ENCODE measurements around the gene COL15A1.

COL15A1 gene

DNA sequence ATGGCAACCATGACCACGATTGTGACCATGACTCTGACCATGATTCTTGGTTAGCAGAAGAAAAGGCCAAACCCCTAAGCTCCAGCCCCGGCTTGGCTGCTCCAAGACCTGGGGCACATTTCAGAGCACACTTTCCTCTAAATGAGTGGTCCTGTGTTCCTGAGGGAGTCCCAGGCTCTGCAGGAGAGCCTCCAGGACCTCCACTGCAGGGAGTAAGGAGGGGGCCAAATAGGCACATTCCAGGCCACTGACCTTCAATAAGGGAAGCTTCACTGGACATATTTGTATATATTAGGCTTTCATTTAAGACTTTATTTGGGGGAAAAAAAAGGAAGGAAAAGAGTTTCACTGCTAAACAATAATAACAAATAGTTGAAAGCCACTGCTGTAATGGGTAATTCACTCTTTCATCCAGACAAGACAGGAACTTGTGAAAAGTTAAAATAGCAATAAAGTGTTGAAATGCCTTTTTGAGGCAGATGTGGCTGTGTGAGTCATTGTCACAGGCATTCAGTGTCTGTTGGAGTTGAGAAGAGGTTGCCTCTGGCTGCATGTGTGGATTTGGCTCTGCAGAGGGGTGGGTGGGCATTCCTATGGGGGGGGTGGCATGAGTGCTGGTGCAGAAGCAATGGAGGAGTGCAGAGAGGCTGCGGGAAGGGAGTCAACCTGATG lies 97.3 kb downstream of the COL15A1 start:
- DNase-seq: no peak

DNA sequence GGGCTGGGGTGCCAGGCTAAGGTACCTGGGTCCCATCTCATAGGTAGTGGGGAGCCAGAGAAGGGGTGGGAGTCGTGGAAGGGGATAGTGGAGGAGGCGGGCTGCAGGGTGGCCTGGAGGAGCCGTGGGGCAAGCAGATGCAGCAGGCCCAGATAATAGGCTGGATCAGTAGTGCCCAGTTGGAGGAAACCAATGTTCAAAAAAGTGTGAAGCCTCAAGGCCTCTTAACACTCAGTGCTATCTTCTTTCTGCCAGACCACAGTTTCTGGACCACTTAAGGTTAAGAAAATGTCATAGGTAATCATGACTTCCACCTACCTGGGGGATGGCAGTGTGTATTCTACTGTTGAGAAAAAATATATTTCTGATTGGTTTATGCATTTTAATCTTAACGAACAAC lies 97.9 kb downstream of the COL15A1 start:
- DNase-seq: no peak

- no peak for DNase-seq
Measured at GRCh38 chr9:99042620-99043019, 98.9 kb downstream of the COL15A1 start.

DNA sequence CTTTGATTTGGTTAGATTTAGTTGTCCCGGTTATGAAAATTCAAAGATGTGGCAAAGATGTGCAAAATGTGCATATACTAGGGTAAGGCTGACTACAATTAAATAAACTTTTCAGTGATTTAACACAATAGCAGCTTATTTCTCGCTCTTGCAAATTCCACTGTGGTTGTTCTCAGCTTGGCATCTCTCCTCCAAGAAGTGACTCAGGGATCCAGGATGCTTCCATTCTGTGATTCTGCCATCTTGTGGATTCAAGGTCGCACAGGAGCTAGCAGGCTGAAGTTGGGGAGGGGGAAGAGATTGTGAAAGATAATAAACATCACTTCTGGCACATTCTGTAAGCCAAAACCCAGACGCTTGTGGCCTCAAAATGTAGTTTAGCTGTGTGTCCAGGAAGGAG lies 101.1 kb downstream of the COL15A1 start:
- DNase-seq: no peak

DNA sequence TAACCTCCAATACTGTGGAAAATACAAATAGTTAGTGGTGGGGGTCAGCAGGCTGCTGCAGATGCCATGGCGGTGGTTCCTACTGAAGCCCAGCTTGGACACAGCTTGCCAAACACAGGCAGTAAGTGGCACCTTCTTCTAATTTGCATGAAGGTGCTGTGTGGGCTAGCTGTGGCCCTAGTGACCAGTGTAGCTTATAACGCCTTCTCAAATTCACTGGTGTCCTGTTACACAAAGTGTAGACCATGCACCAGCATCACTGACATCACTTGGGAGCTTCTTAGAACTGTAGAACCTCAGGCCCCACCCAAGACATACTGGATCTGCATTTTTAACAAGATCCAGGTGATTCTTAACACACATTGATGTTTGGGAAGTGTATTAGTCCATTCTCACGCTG lies 102.4 kb downstream of the COL15A1 start:
- no peak for DNase-seq

- DNase-seq: no peak
Measured at GRCh38 chr9:99046542-99047071, 102.9 kb downstream of the COL15A1 start.

- no peak for DNase-seq
Measured at GRCh38 chr9:99049228-99049627, 105.5 kb downstream of the COL15A1 start.

DNA sequence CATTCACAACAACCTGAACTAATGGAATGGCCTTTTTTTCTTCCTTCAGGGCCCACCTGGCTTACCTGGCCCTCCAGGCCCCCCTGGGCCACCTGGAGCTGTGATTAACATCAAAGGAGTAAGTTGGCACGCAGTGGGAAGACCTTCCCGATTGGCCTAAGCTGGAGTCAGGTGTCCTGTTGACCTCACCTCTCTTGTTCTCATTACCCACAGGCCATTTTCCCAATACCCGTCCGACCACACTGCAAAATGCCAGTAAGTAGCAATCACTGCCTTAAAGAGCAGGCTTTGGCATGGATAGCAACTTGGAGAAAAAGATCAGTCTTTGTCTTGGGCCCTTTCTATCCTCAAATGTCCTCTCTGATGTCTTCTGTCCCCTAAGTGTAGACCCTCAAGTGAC lies 105.9 kb downstream of the COL15A1 start:
- no peak for DNase-seq

GRCh38 chr9:99050292-99050911 lies 106.7 kb downstream of the COL15A1 start:
- no peak for DNase-seq

GRCh38 chr9:99050924-99051323 lies 107.2 kb downstream of the COL15A1 start:
- DNase-seq: no peak

DNA sequence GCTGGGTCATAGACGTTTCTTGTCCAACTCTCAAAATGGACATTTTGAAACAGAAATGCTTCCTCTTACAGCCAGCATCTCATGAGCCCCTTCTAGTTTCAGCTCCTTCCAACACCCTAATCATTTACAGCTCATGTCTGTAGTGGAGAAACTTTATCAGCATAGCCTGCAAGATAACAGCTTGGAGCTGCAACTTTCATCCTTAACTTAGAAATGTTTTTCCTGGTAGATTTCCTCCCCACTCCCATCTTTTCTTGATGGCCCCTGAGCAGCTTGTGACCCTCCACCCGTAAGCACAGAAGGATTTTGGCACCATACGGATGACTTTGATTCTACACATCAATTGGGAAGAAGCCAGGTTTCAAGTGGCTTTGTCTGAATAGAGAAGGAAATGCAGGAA lies 107.7 kb downstream of the COL15A1 start:
- DNase-seq: no peak

GRCh38 chr9:99051851-99052250 lies 108.1 kb downstream of the COL15A1 start:
- DNase-seq: no peak

GRCh38 chr9:99052815-99053715 lies 109.4 kb downstream of the COL15A1 start:
- peak; percentile 62 for DNase-seq

GRCh38 chr9:99054581-99054980 lies 110.9 kb downstream of the COL15A1 start:
- no peak for DNase-seq

GRCh38 chr9:99055384-99055783 lies 111.7 kb downstream of the COL15A1 start:
- DNase-seq: no peak

DNA sequence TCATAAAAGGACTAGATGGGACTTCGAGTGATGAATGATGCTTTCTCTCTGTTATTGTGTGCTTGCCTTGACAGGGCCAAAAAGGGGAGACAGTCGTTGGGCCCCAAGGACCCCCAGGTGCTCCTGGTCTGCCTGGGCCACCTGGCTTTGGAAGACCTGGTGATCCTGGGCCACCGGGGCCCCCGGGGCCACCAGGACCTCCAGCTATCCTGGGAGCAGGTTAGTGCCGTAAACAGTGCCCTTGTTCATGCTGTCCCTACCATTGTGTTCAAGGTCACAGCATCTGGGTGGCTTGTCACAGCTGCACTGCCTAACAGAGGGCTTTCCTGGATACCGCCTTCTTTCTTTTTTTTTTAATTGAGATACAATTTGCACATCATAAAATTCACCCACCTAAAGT lies 112.5 kb downstream of the COL15A1 start:
- no peak for DNase-seq

- DNase-seq: no peak
Measured at GRCh38 chr9:99056886-99057664, 113.4 kb downstream of the COL15A1 start.

DNA sequence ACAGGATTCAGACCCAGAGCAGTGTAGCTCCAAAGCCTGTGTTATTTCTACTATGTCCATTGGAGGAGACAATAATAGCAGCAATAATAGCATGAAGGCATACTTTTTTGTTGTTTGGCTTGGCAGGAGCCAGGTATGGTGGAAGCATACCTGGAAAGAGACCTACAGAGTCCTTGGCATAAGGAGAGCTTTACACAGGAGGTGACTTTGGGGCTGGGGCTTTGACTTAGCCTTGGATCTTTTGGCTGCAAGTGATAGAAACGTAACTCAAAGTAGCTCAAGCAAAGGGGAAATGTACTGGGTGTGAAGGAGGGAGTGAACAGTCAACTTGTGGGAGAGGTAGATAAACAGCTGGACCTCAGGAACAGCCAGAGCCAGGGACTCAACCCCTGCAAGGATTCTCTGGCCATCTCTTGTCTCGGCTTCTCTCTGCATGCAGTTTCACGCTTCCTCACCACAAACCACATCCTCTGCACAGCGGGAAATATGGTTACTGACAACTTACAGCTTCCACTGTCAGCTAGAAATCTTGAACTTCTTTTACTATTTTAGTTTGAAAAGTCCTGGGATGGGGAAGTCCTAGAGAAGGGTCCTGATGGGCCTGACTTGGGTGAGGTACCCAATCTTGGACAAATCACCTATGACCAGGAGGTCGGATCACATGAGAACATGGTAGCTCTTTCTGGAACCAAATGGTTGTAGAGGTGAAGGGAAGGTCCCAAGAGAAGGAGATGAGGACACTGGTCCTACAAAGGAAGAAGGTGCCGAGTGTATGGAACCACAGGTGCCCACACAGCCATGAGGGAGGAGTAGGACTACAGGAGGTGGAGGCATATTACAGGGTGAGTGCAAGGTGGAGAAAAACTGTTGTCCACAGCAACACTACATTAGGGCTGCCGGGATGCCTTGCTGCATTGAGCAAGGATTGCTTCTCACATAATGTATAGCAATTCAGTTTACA lies 114.2 kb downstream of the COL15A1 start:
- peak; percentile 55 for DNase-seq

DNA sequence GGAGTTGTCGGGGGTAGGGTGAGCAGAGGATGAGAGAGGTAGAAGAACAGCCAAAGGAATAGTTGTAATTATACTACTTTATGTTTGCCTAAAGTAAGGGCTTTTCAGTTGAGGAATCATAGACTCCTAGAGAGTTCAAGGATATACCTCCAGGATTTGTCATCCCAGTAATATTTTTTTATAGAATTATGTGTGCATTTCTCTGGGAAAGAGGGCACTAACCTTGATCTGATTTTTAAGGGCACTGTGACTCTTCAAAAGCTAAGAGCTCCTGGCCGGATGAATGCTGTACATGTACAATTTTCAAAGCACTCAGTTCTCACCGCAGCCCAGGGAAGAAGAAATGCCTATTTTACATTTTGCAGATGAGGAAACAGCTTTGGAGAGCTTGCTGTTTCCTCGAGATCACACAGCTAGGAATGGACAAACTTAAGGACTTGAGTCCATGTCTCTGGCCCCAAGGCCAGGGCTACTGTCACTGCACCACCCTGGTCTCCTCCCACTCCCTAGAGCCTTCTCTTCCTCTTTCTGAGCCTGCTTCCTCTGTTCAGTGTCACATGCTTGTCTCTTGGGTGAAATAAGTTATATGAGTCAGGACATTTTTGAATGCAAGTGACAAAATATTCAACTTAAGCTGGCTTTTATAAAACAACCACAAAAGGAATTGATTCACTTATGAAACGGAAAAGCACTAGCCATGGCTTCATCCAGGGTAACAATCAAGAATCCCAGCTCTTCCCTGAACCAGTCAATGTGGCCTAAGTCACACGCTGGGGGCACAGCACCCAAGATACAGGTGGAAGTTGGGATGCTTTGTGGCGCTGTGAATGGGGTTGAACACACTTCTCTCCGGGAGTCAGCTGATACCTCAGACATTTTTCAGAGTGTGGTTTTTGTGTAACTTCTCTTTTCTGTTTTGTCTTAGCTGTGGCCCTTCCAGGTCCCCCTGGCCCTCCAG lies 115.5 kb downstream of the COL15A1 start:
- peak; percentile 21 for DNase-seq

DNA sequence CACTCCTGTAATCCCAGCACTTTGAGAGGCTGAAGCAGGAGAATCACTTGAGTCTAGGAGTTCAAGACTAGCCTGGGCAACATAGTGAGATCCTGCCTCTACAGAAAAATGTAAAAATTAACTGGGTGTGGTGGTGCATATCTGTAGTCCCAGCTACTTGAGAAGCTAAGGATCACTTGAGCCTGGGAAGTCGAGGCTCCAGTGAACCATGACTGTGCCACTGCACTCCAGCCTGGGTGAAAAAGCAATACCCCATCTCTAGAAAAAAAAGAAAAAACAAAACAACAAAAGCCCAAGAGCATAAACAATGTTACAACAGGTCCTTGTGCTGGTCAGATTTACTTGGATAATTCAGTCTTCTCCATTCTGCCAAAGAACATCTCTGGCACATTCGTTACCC lies 116.9 kb downstream of the COL15A1 start:
- DNase-seq: no peak
